GM12875 (cell line): ENCODE data around the gene CWC27.
A peak's percentile ranks its signal among the peaks of the same experiment; 100 is the strongest.

ENCODE experiments used
- H3K4me3 ChIP-seq: one replicate; pipeline ENCODE4 v1.5.1; 2011; ENCODE audit warnings: low read depth, low read length, control low read depth
- TF ChIP-seq, protein P1 (sequence below): IDR thresholded peaks from 2 replicates; pipeline ENCODE4 v1.5.1; 2011; ENCODE audit warnings: low read depth, mild to moderate bottlenecking, control low read depth, inconsistent platforms, low read length, moderate library complexity, borderline replicate concordance; ENCODE audit not compliant: insufficient read depth

The CWC27 gene

GRCh38 chr5:64949331-64949730, 180.6 kb downstream of the CWC27 start:
- TF ChIP-seq, protein P1, sequence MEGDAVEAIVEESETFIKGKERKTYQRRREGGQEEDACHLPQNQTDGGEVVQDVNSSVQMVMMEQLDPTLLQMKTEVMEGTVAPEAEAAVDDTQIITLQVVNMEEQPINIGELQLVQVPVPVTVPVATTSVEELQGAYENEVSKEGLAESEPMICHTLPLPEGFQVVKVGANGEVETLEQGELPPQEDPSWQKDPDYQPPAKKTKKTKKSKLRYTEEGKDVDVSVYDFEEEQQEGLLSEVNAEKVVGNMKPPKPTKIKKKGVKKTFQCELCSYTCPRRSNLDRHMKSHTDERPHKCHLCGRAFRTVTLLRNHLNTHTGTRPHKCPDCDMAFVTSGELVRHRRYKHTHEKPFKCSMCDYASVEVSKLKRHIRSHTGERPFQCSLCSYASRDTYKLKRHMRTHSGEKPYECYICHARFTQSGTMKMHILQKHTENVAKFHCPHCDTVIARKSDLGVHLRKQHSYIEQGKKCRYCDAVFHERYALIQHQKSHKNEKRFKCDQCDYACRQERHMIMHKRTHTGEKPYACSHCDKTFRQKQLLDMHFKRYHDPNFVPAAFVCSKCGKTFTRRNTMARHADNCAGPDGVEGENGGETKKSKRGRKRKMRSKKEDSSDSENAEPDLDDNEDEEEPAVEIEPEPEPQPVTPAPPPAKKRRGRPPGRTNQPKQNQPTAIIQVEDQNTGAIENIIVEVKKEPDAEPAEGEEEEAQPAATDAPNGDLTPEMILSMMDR: no peak
- no peak overlapping the region for H3K4me3 ChIP-seq

DNA sequence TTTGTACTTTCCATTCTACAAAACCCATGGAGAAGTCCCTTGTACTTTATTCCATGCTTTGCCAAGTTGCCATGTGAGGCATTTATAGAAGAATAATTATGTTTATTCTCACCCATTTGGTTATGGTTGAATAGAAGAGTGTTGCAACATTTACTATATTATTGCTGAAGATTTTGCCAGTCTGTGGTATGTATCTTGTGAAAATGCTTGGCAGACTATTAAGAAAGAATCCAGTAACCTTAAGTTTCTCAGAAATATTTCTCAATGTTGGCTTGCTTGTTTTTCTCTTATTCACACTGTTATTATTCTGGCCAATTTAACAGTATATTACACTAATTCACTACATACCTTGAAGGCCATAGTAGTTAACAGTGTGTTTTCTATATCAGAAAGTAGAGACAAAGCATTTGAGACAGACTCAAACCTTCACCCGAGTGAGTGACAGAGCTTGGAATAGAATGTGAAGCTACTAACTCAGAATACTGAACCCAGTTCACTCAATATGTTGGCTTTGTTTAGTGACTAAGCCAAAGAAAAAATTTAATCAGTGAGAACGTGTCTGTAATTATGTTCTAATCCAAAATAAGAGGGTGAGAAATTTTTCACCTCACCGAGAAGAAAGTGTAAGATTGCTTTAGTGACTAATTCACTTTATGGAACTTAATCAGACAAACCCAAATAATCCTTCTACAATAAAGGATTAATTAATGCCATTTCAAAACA, 184.4 kb downstream of the CWC27 start:
- TF ChIP-seq, protein P1: no peak
- no peak overlapping the region for H3K4me3 ChIP-seq

DNA sequence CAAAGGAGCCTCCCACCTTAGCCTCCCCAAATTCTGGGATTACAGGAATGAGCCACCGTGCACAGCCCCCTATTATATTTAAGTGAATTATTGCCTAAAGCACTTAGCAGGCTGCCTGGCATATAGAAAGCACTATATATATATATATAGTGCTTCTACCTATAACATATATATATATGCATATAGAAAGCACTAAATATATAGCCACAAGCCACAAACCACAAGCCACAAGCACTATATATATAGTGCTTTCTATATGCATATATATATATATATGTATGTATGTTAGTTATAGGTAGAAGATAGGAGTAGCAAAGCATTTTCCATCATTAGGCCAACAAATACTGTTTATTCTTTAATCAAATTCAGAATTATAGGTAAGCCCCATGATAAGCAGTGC, 185.8 kb downstream of the CWC27 start:
- TF ChIP-seq, protein P1: no peak
- H3K4me3 ChIP-seq: no peak overlapping the region

- H3K4me3 ChIP-seq: no peak overlapping the region
- TF ChIP-seq, protein P1: peak; percentile 21; the same call in 1 of the 2 replicates
Measured at GRCh38 chr5:64958757-64959391, 190.1 kb downstream of the CWC27 start.

DNA sequence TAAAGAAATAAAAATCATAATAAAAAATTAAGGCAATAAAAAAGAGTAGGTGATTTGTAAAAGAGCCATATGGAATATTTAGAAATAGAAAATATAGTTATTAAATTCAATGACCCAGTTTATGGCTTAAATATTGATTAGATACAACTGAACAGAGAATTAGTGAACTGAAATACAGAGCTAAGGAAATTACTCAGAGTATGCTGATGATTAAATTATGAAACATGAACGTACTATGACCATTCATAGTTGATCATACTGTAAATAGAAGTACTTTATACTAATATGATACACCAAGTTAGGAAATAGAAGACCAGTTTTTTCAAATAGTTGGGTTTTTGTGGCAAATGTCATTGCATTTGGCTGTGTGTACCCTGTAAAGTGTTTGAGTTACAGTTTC, 194.5 kb downstream of the CWC27 start:
- H3K4me3 ChIP-seq: no peak overlapping the region
- TF ChIP-seq, protein P1: no peak

GRCh38 chr5:64968591-64969110, 199.9 kb downstream of the CWC27 start:
- no peak overlapping the region for H3K4me3 ChIP-seq
- TF ChIP-seq, protein P1: no peak

DNA sequence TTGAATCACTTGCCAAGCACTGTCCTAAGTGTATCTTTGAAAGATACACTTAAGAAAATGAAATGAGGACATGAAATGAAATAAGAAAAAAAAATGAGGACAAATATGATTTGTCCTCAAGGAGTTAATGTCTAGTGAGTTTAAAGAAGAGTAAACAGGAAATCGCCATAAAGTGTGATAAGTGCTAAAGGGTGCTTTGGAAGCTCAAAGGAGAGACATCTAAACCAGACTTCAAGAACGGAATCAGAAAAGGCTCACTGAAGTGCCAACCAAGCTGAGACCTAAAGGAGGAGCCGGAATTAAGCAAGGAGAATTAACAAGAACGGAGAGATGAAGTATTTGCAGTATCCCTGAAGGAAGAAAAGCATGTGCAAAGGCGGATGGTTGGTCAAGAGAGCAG, 200.8 kb downstream of the CWC27 start:
- TF ChIP-seq, protein P1: no peak
- no peak overlapping the region for H3K4me3 ChIP-seq
